Activated CD8-positive, alpha-beta memory T cell treated with anti-CD3 and anti-CD28 coated beads, Interleukin-2, amount 50 U/mL, for 4 hours (primary cell): ENCODE results near the gene OXCT2.

Source experiments
- DNase-seq: peaks from one replicate; pipeline ENCODE4 v3.0.0-alpha.2; 2020

The OXCT2 gene

GRCh38 chr1:39729030-39729429 is 42.1 kb downstream of the OXCT2 start:
- no peak for DNase-seq

- no peak for DNase-seq
Measured at GRCh38 chr1:39727932-39728317, 43.2 kb downstream of the OXCT2 start.

- no peak for DNase-seq
Measured at GRCh38 chr1:39727221-39727931, 43.8 kb downstream of the OXCT2 start.

- no peak for DNase-seq
Measured at GRCh38 chr1:39726600-39726999, 44.5 kb downstream of the OXCT2 start.

GRCh38 chr1:39722495-39722894 is 48.7 kb downstream of the OXCT2 start:
- DNase-seq = no peak

- DNase-seq = no peak
Measured at GRCh38 chr1:39721664-39722063, 49.5 kb downstream of the OXCT2 start.

GRCh38 chr1:39720094-39720999 is 50.8 kb downstream of the OXCT2 start:
- DNase-seq = no peak
